Fibroblast of villous mesenchyme (primary cell): ENCODE data around the gene CHIA. TPM values are rescaled to one million over a fixed set of nuclear protein-coding genes. Genes with fewer than 3 reads are reported as not detected.
A peak's percentile ranks its signal among the peaks of the same experiment; 100 is the strongest.
"Not testable (repeated sequence)": the region's sequence is repeated elsewhere in the genome, so short reads cannot be mapped to it uniquely, and the experiment has no call there.

Experiments
- DNase-seq: peaks from one replicate; pipeline ENCODE4 v3.0.0-alpha.2; 2010; ENCODE audit warnings: low read depth
- H3K4me3 ChIP-seq: 2 replicates; pipeline ENCODE4 v1.5.1; 2011; ENCODE audit warnings: low read depth, mild to moderate bottlenecking, low read length
- total RNA-seq: library from RNA; depleted of rRNA; stranded (reverse); fragments of >200 nt; gene quantifications from 2 replicates; pipeline ENCODE4 v1.2.3, GENCODE V29; 2012
- TF ChIP-seq, protein P1 (sequence below): IDR thresholded peaks from 2 replicates; pipeline ENCODE4 v1.5.1; 2012; ENCODE audit warnings: low read depth, mild to moderate bottlenecking, low read length; ENCODE audit not compliant: insufficient read depth

Gene CHIA
- total RNA-seq, 1 donor: not detected

DNA sequence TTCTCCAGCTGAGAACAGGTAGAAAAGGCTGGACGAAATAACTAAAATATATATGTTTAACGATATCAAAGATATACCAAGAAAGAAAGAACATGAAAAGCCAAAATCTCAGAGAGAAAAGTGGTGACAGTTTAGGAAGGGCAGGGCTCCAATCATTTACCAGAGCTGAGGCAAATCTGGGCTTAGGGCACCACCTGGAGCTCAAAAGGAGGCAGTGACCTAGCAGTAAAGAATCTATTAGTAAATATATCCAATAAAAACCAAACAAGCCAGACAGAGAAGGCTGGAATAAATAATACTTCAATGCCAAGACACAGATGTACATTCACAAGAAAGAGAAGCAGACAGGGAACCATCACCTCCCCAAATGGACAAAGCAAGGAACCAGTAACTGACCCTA, 43.5 kb downstream of the CHIA start:
- no peak overlapping the region for H3K4me3 ChIP-seq
- TF ChIP-seq, protein P1, sequence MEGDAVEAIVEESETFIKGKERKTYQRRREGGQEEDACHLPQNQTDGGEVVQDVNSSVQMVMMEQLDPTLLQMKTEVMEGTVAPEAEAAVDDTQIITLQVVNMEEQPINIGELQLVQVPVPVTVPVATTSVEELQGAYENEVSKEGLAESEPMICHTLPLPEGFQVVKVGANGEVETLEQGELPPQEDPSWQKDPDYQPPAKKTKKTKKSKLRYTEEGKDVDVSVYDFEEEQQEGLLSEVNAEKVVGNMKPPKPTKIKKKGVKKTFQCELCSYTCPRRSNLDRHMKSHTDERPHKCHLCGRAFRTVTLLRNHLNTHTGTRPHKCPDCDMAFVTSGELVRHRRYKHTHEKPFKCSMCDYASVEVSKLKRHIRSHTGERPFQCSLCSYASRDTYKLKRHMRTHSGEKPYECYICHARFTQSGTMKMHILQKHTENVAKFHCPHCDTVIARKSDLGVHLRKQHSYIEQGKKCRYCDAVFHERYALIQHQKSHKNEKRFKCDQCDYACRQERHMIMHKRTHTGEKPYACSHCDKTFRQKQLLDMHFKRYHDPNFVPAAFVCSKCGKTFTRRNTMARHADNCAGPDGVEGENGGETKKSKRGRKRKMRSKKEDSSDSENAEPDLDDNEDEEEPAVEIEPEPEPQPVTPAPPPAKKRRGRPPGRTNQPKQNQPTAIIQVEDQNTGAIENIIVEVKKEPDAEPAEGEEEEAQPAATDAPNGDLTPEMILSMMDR: peak; percentile 56
- peak; percentile 43 for DNase-seq

GRCh38 chr1:111335214-111335877, 44.7 kb downstream of the CHIA start:
- not testable (repeated sequence) for H3K4me3 ChIP-seq, DNase-seq

DNA sequence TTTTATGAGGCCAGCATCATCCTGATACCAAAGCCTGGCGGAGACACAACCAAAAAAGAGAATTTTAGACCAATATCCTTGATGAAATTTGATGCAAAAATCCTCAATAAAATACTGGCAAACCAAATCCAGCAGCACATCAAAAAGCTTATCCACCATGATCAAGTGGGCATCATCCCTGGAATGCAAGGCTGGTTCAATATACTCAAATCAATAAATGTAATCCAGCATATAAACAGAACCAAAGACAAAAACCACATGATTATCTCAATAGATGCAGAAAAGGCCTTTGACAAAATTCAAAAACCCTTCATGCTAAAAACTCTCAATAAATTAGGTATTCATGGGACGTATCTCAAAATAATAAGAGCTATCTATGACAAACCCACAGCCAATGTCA, 48.2 kb downstream of the CHIA start:
- not testable (repeated sequence) for DNase-seq, H3K4me3 ChIP-seq

GRCh38 chr1:111346089-111346885, 55.6 kb downstream of the CHIA start:
- peak; percentile 79 for DNase-seq
- TF ChIP-seq, protein P1: no peak

DNA sequence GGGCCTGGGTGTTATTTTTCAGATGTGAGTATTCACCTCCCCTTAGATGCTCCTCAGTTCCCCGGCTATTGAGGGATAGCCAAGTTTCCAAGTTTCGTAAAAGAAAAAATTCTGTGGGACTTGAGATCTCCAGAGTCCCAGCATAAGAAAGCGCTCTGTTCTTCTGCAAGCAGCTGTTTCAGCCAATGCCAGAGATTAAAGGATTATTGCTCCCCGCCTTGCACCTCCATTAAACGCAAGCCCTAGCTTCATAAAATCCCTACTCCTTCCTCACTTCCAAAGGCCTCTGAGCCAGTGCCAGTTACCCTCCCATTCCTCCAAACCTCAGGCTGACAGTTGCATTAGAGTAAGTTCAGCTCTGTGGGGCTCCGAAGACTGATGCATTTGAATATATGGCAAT, 56.4 kb downstream of the CHIA start:
- H3K4me3 ChIP-seq: no peak overlapping the region
- DNase-seq: peak; percentile 26
- TF ChIP-seq, protein P1: no peak

More at GRCh38 chr1:111346089-111346885, 55.6 kb downstream of the CHIA start:
- H3K4me3 ChIP-seq: peak overlapping the region; percentile 71

DNA sequence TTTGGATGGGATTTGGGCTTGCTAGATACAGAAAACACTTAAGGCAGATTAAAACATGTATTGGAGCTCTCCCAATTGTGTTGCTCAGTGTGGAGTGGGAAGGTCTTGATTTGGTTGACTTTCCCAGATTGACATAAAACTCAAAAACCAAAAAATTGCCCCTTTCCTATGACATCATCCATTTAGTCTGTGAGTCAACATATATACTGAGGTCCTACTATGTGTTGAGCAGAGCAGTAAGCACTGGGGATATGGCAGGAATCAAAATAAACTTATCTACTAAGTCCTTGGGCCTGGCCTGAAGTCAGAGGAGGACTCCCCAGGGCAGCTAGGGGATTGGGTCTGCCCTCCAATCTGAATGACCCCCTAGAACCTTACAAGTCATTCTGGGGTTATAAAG, 61.0 kb downstream of the CHIA start:
- TF ChIP-seq, protein P1: no peak
- no peak overlapping the region for H3K4me3 ChIP-seq
- DNase-seq: no peak

- DNase-seq: no peak
- TF ChIP-seq, protein P1: no peak
- H3K4me3 ChIP-seq: no peak overlapping the region
These were observed 63.9 kb downstream of the CHIA start for GRCh38 chr1:111354584-111354983.

DNA sequence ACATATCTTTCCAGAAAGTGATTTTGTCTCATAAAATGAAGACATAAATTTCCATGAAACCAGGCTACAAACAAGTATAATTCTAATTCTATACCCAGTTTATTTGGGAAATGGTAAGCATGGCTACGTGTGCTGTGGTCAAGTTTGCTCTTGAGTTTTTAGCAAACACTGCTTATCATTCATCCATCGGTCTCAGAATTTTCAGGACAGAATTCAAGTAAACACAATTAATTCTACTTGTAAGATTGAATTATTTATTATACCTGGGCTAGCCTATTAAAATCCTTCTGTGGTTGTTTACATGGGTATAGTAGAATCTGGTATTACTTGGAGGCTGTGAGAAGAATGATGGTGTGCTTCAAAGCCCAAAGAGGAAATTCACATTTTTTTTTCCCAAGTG, 68.3 kb downstream of the CHIA start:
- DNase-seq: no peak
- TF ChIP-seq, protein P1: no peak
- H3K4me3 ChIP-seq: no peak overlapping the region
